Measurements from ENCODE around the gene RALGPS2.

DNA sequence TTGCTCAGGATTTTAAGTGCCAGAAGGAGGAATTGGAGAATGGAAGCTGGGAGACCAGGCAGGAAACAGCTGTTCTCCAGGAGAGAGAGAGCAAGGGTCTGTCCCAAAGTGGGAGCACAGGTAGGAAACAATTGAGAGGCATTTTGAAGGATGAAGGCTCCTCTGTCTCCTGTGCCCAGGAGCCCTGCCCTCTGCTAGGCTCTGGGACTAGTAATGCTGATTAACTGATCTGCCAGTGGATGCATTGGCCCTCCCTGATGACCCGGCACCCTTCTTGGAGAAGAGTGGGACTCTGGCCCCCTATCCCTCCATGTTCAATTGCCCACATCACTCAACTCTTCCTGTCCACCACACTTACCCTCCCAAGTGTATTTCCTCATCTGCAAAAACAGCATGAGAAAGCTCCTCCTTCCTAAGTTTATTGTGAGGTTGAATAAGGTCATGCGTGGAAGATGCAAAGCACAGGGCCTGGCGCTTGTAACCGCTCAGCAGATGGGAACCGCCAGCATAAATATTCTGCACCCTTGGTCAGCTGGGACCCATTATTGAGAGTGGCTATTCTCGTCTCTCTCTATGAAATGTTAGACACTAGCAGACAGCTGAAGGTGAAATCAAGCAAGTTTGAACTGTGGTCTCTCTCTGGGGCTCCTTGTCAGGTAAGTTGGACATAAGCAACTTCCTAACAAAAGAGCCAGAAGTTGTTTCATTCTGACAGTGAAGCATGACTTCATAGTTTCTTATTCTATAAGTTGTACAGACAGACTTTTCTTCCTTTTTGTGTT is 208.9 kb downstream of the RALGPS2 start:
- TF ChIP-seq RFX5 (IDR thresholded peaks at IDR 0.05; ENCODE audit: low read depth, low read length) (no peak), ZNF274 (IDR thresholded peaks at IDR 0.05; ENCODE audit: borderline replicate concordance, low read depth, low read length) (no peak), POLR3G (IDR thresholded peaks at IDR 0.05; ENCODE audit: extremely low read depth, insufficient read length, insufficient replicate concordance) (no peak)
